Kidney (tissue), 14 donors: ENCODE measurements around the gene SRR. TPM values are rescaled to one million over a fixed set of nuclear protein-coding genes. Genes with fewer than 3 reads are reported as not detected.

Experiments
- DNase-seq, 5 donors: peaks; one replicate each; pipeline ENCODE4 v3.0.0-alpha.2; 2013 to 2020
- FAIRE-seq: peaks from 2 replicates; lab custom pipeline; 2012; peaks lifted over from hg19 to GRCh38; lab: Jason Lieb, UNC
- H3K27ac ChIP-seq, 2 donors: one replicate each; pipeline ENCODE4 v1.7.0; 2013; ENCODE audit warnings: low read depth in 2 of 2, low read length in 2 of 2, inconsistent platforms in 1 of 2
- H3K27me3 ChIP-seq: one replicate; pipeline ENCODE4 v1.7.1; 2013; ENCODE audit warnings: low read length, inconsistent platforms; ENCODE audit not compliant: control insufficient read depth, insufficient read depth
- H3K36me3 ChIP-seq, 3 donors: one replicate each; pipeline versions ENCODE4 v1.7.0 to v1.7.1; 2013; ENCODE audit warnings: low read length in 3 of 3, control low read depth in 1 of 3, inconsistent platforms in 1 of 3; ENCODE audit not compliant: insufficient read depth in 3 of 3, control insufficient read depth in 2 of 3
- H3K4me1 ChIP-seq, 3 donors: one replicate each; pipeline versions ENCODE4 v1.7.0 to v1.7.1; 2013; ENCODE audit warnings: low read length in 3 of 3, inconsistent platforms in 1 of 3, low read depth in 1 of 3; ENCODE audit not compliant: control insufficient read depth in 2 of 3, insufficient read depth in 2 of 3
- H3K4me3 ChIP-seq, 3 donors: one replicate each; pipeline versions ENCODE4 v1.7.0 to v1.8.1; 2013; ENCODE audit warnings: low read length in 3 of 3, control low read depth in 1 of 3, inconsistent platforms in 1 of 3
- H3K9ac ChIP-seq, 3 donors: one replicate each; pipeline versions ENCODE4 v1.7.0 to v1.7.1; 2013; ENCODE audit warnings: low read length in 3 of 3, control low read depth in 1 of 3, inconsistent platforms in 1 of 3
- H3K9me3 ChIP-seq, 3 donors: one replicate each; pipeline versions ENCODE4 v1.7.0 to v1.7.1; 2013; ENCODE audit warnings: low read length in 3 of 3, control low read depth in 1 of 3, inconsistent platforms in 1 of 3; ENCODE audit not compliant: control insufficient read depth in 2 of 3, insufficient read depth in 1 of 3
- CTCF ChIP-seq: IDR thresholded peaks from 3 replicates; pipeline ENCODE4 v1.5.1; 2012; ENCODE audit warnings: mild to moderate bottlenecking, moderate library complexity, borderline replicate concordance; ENCODE audit not compliant: insufficient read depth; ENCODE audit errors: extremely low read depth
- intact Hi-C: fragments of 100-400 bp; cut with DNase I; formaldehyde crosslinking; loops from one replicate; pipeline ENCODE4 v1.11.1; 2022
- polyA plus RNA-seq: library from polyadenylated mRNA; stranded (reverse); fragments of 350-450 nt; fragmentation: Illumina TruSeq; extraction: RNeasy Lipid Tissue Mini Kit (QIAGEN cat#74804); gene quantifications from one replicate; pipeline ENCODE4 v1.2.3, GENCODE V29; 2014; ENCODE audit warnings: low read depth, low replicate concordance; ENCODE audit not compliant: insufficient read depth
- total RNA-seq: library from RNA; stranded (reverse); fragmentation: NEBNext Ultra II Directional; extraction: Animal tissue kit (Norgen Biotek cat#: 25700); gene quantifications from one replicate; pipeline ENCODE4 v1.2.1, GENCODE V29; 2021
- donor health status: control.
- donor health status: control.
- donor health status: control.
- donor health status: control.
- donor health status: control.
- donor health status: DM: yes; HTN: yes; CAD: no.
- donor health status: Normal renal cell carcinoma (clear cell type).

SRR gene
- total and polyA plus RNA-seq, 2 donors from 2014 or later, result 3.5 to 10.0 TPM

GRCh38 chr17:2369551-2370210 is 65.9 kb downstream of the SRR start:
- TF ChIP-seq CTCF, result no peak
- no peak overlapping the region for H3K9ac ChIP-seq
- H3K4me1 ChIP-seq, result no peaks in the 10 kb centered on the region
- no peak for FAIRE-seq
- no peak overlapping the region for H3K27ac ChIP-seq
- H3K9me3 ChIP-seq, result no peaks in the 10 kb centered on the region
- intact Hi-C loops, result no loop called here
- no peaks in the 10 kb centered on the region for H3K27me3 ChIP-seq
- H3K36me3 ChIP-seq, result peaks cover 0 to 22% (median 13%) of the 10 kb centered on the region in 3 donors
- H3K4me3 ChIP-seq, result no peak overlapping the region
- DNase-seq, result peak in 1 of 5 donors; percentile 72

GRCh38 chr17:2370211-2370589 is 66.5 kb downstream of the SRR start:
- TF ChIP-seq CTCF, result no peak
- H3K9me3 ChIP-seq, result no peaks in the 10 kb centered on the region
- H3K36me3 ChIP-seq, result peaks cover 0 to 22% (median 13%) of the 10 kb centered on the region in 3 donors
- no peak overlapping the region for H3K4me3 ChIP-seq
- H3K9ac ChIP-seq, result no peak overlapping the region
- H3K4me1 ChIP-seq, result no peaks in the 10 kb centered on the region
- no peaks in the 10 kb centered on the region for H3K27me3 ChIP-seq
- DNase-seq (peak in 1 of 5 donors; percentile 72), FAIRE-seq (no peak)
- no peak overlapping the region for H3K27ac ChIP-seq
- intact Hi-C loops, result no loop called here

GRCh38 chr17:2371183-2372130 is 67.7 kb downstream of the SRR start:
- H3K4me3 ChIP-seq, result no peak overlapping the region
- no peak overlapping the region for H3K9ac ChIP-seq
- no peaks in the 10 kb centered on the region for H3K4me1 ChIP-seq
- H3K36me3 ChIP-seq, result peaks cover 0 to 16% (median 13%) of the 10 kb centered on the region in 3 donors
- TF ChIP-seq CTCF, result no peak
- no peak overlapping the region for H3K27ac ChIP-seq
- H3K27me3 ChIP-seq, result no peaks in the 10 kb centered on the region
- no peaks in the 10 kb centered on the region for H3K9me3 ChIP-seq
- DNase-seq (no peak), FAIRE-seq (no peak)
- intact Hi-C loops, result no loop called here
